ENCODE measurements around the gene OSBPL1A.
A peak's percentile ranks its signal among the peaks of the same experiment; 100 is the strongest.

DNA sequence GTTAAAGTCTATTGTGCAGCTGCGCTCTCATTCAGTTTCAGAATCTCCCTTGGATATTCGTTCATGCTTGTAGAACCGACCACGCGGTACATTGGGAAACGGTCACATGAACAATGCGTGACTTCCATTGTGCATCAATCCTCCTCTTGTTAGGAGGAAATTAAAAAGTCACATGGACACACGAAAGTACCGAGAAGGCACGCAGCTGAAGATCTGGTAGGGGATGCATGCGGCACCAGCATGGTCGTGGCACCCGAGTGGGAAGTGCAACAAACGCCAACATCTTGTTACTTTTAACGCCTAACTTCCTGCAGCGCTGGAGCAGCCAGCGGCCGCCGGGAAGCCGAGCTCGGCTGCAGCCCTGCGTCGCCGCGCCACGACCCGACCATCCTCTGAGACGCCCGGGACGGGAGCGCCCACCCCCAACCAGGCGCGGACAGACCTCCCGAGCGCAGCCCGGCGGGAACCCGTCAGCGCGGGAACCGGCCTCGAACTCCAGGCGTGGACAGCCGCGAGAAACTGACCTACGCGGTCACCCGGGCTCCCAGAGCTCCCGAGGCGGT lies 412 bp downstream of the OSBPL1A start:
- TF ChIP-seq, protein P1, sequence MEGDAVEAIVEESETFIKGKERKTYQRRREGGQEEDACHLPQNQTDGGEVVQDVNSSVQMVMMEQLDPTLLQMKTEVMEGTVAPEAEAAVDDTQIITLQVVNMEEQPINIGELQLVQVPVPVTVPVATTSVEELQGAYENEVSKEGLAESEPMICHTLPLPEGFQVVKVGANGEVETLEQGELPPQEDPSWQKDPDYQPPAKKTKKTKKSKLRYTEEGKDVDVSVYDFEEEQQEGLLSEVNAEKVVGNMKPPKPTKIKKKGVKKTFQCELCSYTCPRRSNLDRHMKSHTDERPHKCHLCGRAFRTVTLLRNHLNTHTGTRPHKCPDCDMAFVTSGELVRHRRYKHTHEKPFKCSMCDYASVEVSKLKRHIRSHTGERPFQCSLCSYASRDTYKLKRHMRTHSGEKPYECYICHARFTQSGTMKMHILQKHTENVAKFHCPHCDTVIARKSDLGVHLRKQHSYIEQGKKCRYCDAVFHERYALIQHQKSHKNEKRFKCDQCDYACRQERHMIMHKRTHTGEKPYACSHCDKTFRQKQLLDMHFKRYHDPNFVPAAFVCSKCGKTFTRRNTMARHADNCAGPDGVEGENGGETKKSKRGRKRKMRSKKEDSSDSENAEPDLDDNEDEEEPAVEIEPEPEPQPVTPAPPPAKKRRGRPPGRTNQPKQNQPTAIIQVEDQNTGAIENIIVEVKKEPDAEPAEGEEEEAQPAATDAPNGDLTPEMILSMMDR (IDR thresholded peaks at IDR 0.05; ENCODE audit: insufficient read depth, low read length, poor library complexity, severe bottlenecking), result no peak
- peak; percentile 96 for TF ChIP-seq EZH2phosphoT487 (conservative IDR thresholded peaks at IDR 0.05; ENCODE audit: low read length)

Data from SU-DHL-6 (cell line).